K562 (cell line): ENCODE results near the gene KLK1. TPM values are rescaled to one million over a fixed set of nuclear protein-coding genes. Genes with fewer than 3 reads are reported as not detected.
A peak's percentile ranks its signal among the peaks of the same experiment; 100 is the strongest.

ENCODE experiments used
- ARID4B ChIP-seq: sonication (generic); formaldehyde crosslinking; IDR thresholded peaks from 2 replicates; pipeline ENCODE4 v1.8.0; 2022; ENCODE audit warnings: mild to moderate bottlenecking, missing genetic modification reagents
- BCOR ChIP-seq: fragments of 450-650 bp; IDR thresholded peaks from 2 replicates; pipeline ENCODE4 v1.6.1; 2016
- CBX5 ChIP-seq: IDR thresholded peaks from 2 replicates; pipeline ENCODE4 v1.6.1; 2014; ENCODE audit warnings: low read depth, borderline replicate concordance
- CGGBP1 ChIP-seq: fragments of 250-450 bp; sonication (Bioruptor Pico); IDR thresholded peaks from 2 replicates; pipeline ENCODE4 v1.9.0; 2021; ENCODE audit warnings: mild to moderate bottlenecking
- CREB1 ChIP-seq, 2 experiments: sonication (generic) in 1 of 2; formaldehyde crosslinking in 1 of 2; IDR thresholded peaks; 2 replicates each; pipeline versions ENCODE4 v1.6.1 to v1.8.0; 2012 to 2022; ENCODE audit warnings: inconsistent platforms in 1 of 2, mild to moderate bottlenecking in 1 of 2, missing genetic modification reagents in 1 of 2, moderate library complexity in 1 of 2
- DNMT1 ChIP-seq: fragments of 450-650 bp; IDR thresholded peaks from 2 replicates; pipeline ENCODE4 v1.6.1; 2016; ENCODE audit warnings: antibody characterized with exemption, mild to moderate bottlenecking
- E2F6 ChIP-seq, 2 experiments: IDR thresholded peaks; 2 replicates each; pipeline ENCODE4 v1.6.1; 2011; ENCODE audit warnings: borderline replicate concordance in 1 of 2, control low read depth in 1 of 2, low read depth in 1 of 2, low read length in 1 of 2, mild to moderate bottlenecking in 1 of 2, mixed read lengths in 1 of 2, moderate library complexity in 1 of 2; ENCODE audit not compliant: insufficient read depth in 1 of 2, insufficient read length in 1 of 2, poor library complexity in 1 of 2, severe bottlenecking in 1 of 2; ENCODE audit errors: extremely low read depth in 1 of 2
- EP400 ChIP-seq: fragments of 450-650 bp; IDR thresholded peaks from 2 replicates; pipeline ENCODE4 v1.6.1; 2017; ENCODE audit warnings: antibody characterized with exemption, mild to moderate bottlenecking, moderate library complexity
- HDAC1 ChIP-seq, 2 experiments: fragments of 450-650 bp; IDR thresholded peaks; 2 replicates each; pipeline ENCODE4 v1.6.1; 2016 to 2017; ENCODE audit warnings: inconsistent platforms in 1 of 2, mild to moderate bottlenecking in 1 of 2, moderate library complexity in 1 of 2
- MECOM ChIP-seq: fragments of 250-450 bp; sonication (Bioruptor Pico); IDR thresholded peaks from 2 replicates; pipeline ENCODE4 v1.8.0; 2022; ENCODE audit warnings: inconsistent platforms
- MXD1 ChIP-seq: fragments of 250-450 bp; sonication (Bioruptor Pico); IDR thresholded peaks from 2 replicates; pipeline ENCODE4 v1.8.0; 2021; ENCODE audit warnings: borderline replicate concordance, mild to moderate bottlenecking, moderate library complexity; ENCODE audit not compliant: poor library complexity, severe bottlenecking
- NFATC3 ChIP-seq: fragments of 450-650 bp; IDR thresholded peaks from 2 replicates; pipeline ENCODE4 v1.6.1; 2017; ENCODE audit warnings: mild to moderate bottlenecking
- POLR2B ChIP-seq: fragments of 450-650 bp; IDR thresholded peaks from 2 replicates; pipeline ENCODE4 v1.6.1; 2018; ENCODE audit warnings: low read depth; ENCODE audit not compliant: partially characterized antibody
- SRSF3 ChIP-seq: fragments of 200-400 bp; formaldehyde crosslinking; IDR thresholded peaks from 2 replicates; pipeline ENCODE4 v1.6.1; 2016; ENCODE audit warnings: mild to moderate bottlenecking, low read length, moderate library complexity; ENCODE audit not compliant: insufficient read depth
- TARDBP ChIP-seq: fragments of 450-650 bp; IDR thresholded peaks from 2 replicates; pipeline ENCODE4 v1.6.1; 2016
- TEAD1 ChIP-seq, 2 experiments: fragments of 450-650 bp in 1 of 2; sonication (generic) in 1 of 2; formaldehyde crosslinking; IDR thresholded peaks; 2 replicates each; pipeline versions ENCODE4 v1.4.0 to v1.8.0; 2020 to 2022; ENCODE audit warnings: mild to moderate bottlenecking in 2 of 2, missing genetic modification reagents in 1 of 2
- THRB ChIP-seq: fragments of 450-650 bp; formaldehyde crosslinking; conservative IDR thresholded peaks from 2 replicates; pipeline ENCODE4 v1.4.0; 2022; ENCODE audit warnings: mild to moderate bottlenecking, missing genetic modification characterization
- TRIM28 ChIP-seq: fragments of 450-650 bp; IDR thresholded peaks from 2 replicates; pipeline ENCODE4 v1.6.1; 2017
- ZC3H8 ChIP-seq: fragments of 450-650 bp; IDR thresholded peaks from 2 replicates; pipeline ENCODE4 v1.6.1; 2017
- ZFPM2 ChIP-seq: fragments of 250-450 bp; sonication (Bioruptor Pico); IDR thresholded peaks from 2 replicates; pipeline ENCODE4 v1.5.1; 2022; ENCODE audit warnings: mild to moderate bottlenecking
- ZNF717 ChIP-seq: fragments of 250-450 bp; sonication (Bioruptor Pico); IDR thresholded peaks from 2 replicates; pipeline ENCODE4 v1.5.0; 2021
- polyA plus RNA-seq, 8 experiments: library from polyadenylated mRNA; depleted of rRNA in 4 of 8; stranded (reverse) in 5 of 8; unstranded in 3 of 8; fragments of >200 nt; fragmentation: Nextera tagmentation in 2 of 8; fragmentation: Illumina TruSeq in 1 of 8; extraction: Ambion mirVana in 2 of 8; extraction: Trizol in 1 of 8; gene quantifications; 2 replicates each; pipeline versions ENCODE4 v1.2.1 to v1.2.3, GENCODE V29; 2011 to 2014; ENCODE audit warnings: inconsistent platforms in 1 of 8, missing spikeins in 1 of 8
- total RNA-seq, 7 experiments: library from RNA; depleted of rRNA in 6 of 7; stranded (reverse); fragments of >200 nt in 6 of 7; fragmentation: Illumina TruSeq in 2 of 7; extraction: Trizol in 2 of 7; gene quantifications; 2 replicates each; pipeline versions ENCODE4 v1.2.1 to v1.2.3, GENCODE V29; 2011 to 2021; ENCODE audit warnings: low replicate concordance in 1 of 7

Gene KLK1
- total and polyA plus RNA-seq, 9 of the 15 experiments (the other 6 are each of a cell fraction or from before 2014, with no cell fraction given), result 0.87 to 15.4 (median 9.1) TPM

GRCh38 chr19:50794074-50794875 lies 29.3 kb downstream of the KLK1 start (continued):
- TF ChIP-seq BCOR (no peak), SRSF3 (no peak), EP400 (no peak; the same call in 1 of the 2 replicates), ARID4B (CRISPR knock-in tag) (0 out of 2 replicates have a peak, but pooled peaks have one; percentile 53), NFATC3 (no peak), MECOM (no peak), ZNF717 (CRISPR knock-in tag) (no peak), TEAD1 (CRISPR knock-in tag; IDR thresholded peaks at IDR 0.05) (peak in 1 of 2 experiments; percentile 81; a peak in 2 of 4 replicates), DNMT1 (no peak), CBX5 (no peak), HDAC1 (IDR thresholded peaks at IDR 0.05) (no peak), POLR2B (peak; percentile 10), E2F6 (IDR thresholded peaks at IDR 0.05; ENCODE audit: borderline replicate concordance in 1 of 2, extremely low read depth in 1 of 2, insufficient read depth in 1 of 2, insufficient read length in 1 of 2, low read depth in 1 of 2, low read length in 1 of 2, poor library complexity in 1 of 2, severe bottlenecking in 1 of 2) (peak; percentile 75 to 94), MXD1 (CRISPR knock-in tag) (no peak), ZC3H8 (no peak), CREB1 (IDR thresholded peaks at IDR 0.05) (no peak; the same call in 1 of the 2 replicates), CREB1 (CRISPR knock-in tag; IDR thresholded peaks at IDR 0.05) (no peak; the same call in 1 of the 2 replicates), TRIM28 (no peak), THRB (no peak), CGGBP1 (CRISPR knock-in tag) (no peak), ZFPM2 (0 out of 2 replicates have a peak, but pooled peaks have one; percentile 16), TARDBP (0 out of 2 replicates have a peak, but pooled peaks have one; percentile 15)
